H1 (cell line): ENCODE results near the gene SGMS1.

Experiments
- GTF2F1 ChIP-seq: IDR thresholded peaks from 2 replicates; pipeline ENCODE4 v1.6.1; 2012; ENCODE audit warnings: low read depth, low read length, improper control_type of control experiment, borderline replicate concordance
- POLR2A ChIP-seq, 2 experiments: IDR thresholded peaks; 1 replicate in 1 of 2; 2 replicates in 1 of 2; pipeline ENCODE4 v1.6.1; 2011; ENCODE audit warnings: low read depth in 2 of 2, low read length in 2 of 2, mild to moderate bottlenecking in 2 of 2; ENCODE audit errors: control extremely low read depth in 1 of 2
- SIX5 ChIP-seq: IDR thresholded peaks from 2 replicates; pipeline ENCODE4 v1.6.1; 2011; ENCODE audit warnings: mild to moderate bottlenecking, low read depth, low read length
- TCF12 ChIP-seq: IDR thresholded peaks from 2 replicates; pipeline ENCODE4 v1.6.1; 2011; ENCODE audit warnings: low read depth, mild to moderate bottlenecking, low read length
- YY1 ChIP-seq: IDR thresholded peaks from 2 replicates; pipeline ENCODE4 v1.6.1; 2011; ENCODE audit warnings: low read depth, mild to moderate bottlenecking, low read length
- TF ChIP-seq, protein P1 (sequence below), 3 experiments: IDR thresholded peaks; 1 replicate in 2 of 3; 2 replicates in 1 of 3; pipeline versions ENCODE4 v1.5.1 to v1.6.1; 2011; ENCODE audit warnings: low read length in 3 of 3, mild to moderate bottlenecking in 3 of 3, inconsistent platforms in 2 of 3, low read depth in 1 of 3, moderate library complexity in 1 of 3; ENCODE audit not compliant: insufficient read depth in 1 of 3; ENCODE audit errors: control extremely low read depth in 1 of 3
- TF ChIP-seq, protein P2 (sequence below): IDR thresholded peaks from 2 replicates; pipeline ENCODE4 v1.6.1; 2012; ENCODE audit warnings: inconsistent platforms

DNA sequence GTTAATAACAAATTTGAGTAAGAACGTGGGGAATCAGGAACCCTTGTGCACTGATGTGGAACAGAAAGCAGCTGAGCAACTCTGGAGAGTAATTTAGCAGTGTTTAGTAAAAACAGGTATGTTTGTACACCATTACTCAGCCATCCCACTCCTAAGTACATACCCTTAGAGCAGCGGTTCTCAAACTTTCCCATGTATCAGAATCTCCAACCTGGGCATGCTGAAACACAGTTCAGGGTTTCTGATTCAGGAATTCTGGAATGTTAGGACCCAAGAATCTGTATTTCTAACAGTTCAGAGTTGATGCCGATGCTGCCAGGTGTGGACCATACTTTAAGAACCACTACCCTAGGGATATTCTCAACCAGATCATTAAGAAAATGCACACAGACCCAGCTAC lies 5.1 kb downstream of the SGMS1 start:
- TF ChIP-seq GTF2F1 (no peak), POLR2A (IDR thresholded peaks at IDR 0.05; ENCODE audit: control extremely low read depth in 1 of 2, low read depth in 2 of 2, low read length in 2 of 2) (no peak), SIX5 (no peak), TCF12 (no peak), YY1 (no peak)
- TF ChIP-seq, protein P1, sequence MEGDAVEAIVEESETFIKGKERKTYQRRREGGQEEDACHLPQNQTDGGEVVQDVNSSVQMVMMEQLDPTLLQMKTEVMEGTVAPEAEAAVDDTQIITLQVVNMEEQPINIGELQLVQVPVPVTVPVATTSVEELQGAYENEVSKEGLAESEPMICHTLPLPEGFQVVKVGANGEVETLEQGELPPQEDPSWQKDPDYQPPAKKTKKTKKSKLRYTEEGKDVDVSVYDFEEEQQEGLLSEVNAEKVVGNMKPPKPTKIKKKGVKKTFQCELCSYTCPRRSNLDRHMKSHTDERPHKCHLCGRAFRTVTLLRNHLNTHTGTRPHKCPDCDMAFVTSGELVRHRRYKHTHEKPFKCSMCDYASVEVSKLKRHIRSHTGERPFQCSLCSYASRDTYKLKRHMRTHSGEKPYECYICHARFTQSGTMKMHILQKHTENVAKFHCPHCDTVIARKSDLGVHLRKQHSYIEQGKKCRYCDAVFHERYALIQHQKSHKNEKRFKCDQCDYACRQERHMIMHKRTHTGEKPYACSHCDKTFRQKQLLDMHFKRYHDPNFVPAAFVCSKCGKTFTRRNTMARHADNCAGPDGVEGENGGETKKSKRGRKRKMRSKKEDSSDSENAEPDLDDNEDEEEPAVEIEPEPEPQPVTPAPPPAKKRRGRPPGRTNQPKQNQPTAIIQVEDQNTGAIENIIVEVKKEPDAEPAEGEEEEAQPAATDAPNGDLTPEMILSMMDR (IDR thresholded peaks at IDR 0.05; ENCODE audit: control extremely low read depth in 1 of 3, insufficient read depth in 1 of 3, low read depth in 1 of 3, low read length in 3 of 3), result no peak
- TF ChIP-seq, protein P2, sequence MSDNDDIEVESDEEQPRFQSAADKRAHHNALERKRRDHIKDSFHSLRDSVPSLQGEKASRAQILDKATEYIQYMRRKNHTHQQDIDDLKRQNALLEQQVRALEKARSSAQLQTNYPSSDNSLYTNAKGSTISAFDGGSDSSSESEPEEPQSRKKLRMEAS, result no peak
